B cell (primary cell): ENCODE results near the gene OLFML2B.

Experiments used
- EZH2 ChIP-seq: IDR thresholded peaks from 2 replicates; pipeline ENCODE4 v1.6.1; 2012; ENCODE audit warnings: borderline replicate concordance, low read depth, mild to moderate bottlenecking, moderate library complexity, low read length; ENCODE audit not compliant: insufficient read depth, poor library complexity, severe bottlenecking
- TF ChIP-seq, protein P1 (sequence below): fragments of 200-600 bp; IDR thresholded peaks from one replicate; pipeline ENCODE4 v1.8.0; 2022; ENCODE audit warnings: antibody characterized with exemption, mild to moderate bottlenecking

DNA sequence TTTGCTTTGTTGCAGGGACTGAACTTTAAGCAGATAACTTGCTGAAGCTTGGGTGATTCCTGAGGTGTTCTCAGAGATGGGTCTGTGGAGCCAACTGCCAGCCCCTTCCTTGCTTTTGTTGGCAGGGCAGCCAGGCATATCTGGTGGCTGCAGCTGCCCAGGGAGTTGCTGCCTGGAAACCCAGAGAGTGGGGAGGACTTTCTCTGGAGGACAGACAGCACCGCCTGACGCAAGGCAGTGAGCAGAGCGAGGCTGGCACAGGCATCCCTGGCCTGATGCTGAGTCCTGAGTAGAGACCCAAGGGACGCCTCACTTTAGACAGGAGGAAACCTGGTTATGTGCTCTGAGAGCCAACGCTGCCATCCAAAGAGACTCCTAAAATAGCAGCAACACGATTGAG lies 9.8 kb upstream of the OLFML2B start:
- TF ChIP-seq, protein P1, sequence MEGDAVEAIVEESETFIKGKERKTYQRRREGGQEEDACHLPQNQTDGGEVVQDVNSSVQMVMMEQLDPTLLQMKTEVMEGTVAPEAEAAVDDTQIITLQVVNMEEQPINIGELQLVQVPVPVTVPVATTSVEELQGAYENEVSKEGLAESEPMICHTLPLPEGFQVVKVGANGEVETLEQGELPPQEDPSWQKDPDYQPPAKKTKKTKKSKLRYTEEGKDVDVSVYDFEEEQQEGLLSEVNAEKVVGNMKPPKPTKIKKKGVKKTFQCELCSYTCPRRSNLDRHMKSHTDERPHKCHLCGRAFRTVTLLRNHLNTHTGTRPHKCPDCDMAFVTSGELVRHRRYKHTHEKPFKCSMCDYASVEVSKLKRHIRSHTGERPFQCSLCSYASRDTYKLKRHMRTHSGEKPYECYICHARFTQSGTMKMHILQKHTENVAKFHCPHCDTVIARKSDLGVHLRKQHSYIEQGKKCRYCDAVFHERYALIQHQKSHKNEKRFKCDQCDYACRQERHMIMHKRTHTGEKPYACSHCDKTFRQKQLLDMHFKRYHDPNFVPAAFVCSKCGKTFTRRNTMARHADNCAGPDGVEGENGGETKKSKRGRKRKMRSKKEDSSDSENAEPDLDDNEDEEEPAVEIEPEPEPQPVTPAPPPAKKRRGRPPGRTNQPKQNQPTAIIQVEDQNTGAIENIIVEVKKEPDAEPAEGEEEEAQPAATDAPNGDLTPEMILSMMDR: no peak
- TF ChIP-seq EZH2: no peak
